HG03159 (cell line): Measurements from ENCODE around the gene DUS1L.

Source experiments
- ATAC-seq: cut with Tn5 transposase; IDR thresholded peaks from one replicate; pipeline ENCODE4 v1.9.1; 2021; ENCODE audit warnings: mild to moderate bottlenecking, moderate library complexity; ENCODE audit not compliant: unreplicated experiment

The DUS1L gene

DNA sequence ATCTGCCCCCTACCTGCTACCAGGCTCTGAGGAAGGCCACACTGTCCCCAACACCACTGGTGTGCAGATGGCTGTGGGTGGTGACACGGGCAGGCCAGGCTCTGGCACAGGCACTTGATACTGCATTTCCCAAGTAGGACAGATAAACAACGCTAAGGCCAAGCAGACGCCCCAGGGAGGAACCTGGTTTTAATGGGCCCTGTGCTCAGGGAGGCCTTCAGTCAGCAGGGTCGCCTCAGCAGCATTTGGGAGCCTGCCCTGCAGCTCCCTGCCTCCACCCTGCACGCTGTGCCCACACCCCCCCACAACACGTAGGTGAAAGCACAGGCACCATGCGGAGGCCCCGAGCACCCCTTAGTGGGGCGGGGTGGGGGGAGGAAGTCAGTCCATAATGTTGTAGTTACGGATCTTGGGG, 35.7 kb upstream of the DUS1L start:
- ATAC-seq: no peak

GRCh38 chr17:82100502-82101298, 35.1 kb upstream of the DUS1L start:
- no peak for ATAC-seq

DNA sequence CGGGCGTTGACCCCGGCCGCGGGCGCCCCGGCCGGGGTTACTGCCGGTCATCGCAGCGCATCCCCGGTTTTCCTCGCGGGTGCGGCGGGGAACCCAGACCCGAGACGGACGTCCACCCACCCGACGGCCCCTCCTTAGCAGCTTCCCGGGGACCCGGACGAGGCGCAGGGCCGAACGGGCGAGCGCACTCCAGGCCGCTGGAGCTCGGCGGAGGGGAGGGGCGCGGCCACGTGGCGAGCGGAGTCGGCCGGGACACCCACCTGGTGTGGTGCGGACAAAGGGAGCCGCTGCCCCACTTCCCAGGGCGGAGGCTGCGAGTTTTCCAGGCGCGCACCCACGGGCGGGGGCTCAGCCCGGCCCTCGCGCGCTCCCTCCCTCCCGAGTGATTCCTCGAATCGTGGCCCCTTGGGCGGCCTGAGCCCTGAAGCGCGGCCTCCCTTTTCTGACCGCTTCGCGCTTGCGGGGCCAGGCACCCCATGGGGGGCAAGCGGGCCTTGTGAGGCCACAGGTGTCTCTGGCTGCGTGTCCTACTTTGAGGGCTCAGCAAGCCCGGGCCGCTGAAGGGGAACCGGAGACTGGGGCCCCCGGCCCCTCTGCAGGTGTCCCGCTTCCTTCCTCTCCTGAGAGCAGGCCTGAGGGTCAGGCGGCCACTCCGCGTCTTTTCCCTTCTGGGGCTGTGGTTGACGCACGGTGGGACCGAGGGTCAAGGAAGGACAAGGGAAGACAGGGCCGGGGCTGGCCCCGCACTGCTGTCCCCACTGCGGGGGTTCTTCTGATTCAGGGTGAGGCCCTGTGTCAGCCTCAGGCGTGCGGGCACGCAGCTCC, 33.5 kb upstream of the DUS1L start:
- peak; percentile 11 for ATAC-seq

DNA sequence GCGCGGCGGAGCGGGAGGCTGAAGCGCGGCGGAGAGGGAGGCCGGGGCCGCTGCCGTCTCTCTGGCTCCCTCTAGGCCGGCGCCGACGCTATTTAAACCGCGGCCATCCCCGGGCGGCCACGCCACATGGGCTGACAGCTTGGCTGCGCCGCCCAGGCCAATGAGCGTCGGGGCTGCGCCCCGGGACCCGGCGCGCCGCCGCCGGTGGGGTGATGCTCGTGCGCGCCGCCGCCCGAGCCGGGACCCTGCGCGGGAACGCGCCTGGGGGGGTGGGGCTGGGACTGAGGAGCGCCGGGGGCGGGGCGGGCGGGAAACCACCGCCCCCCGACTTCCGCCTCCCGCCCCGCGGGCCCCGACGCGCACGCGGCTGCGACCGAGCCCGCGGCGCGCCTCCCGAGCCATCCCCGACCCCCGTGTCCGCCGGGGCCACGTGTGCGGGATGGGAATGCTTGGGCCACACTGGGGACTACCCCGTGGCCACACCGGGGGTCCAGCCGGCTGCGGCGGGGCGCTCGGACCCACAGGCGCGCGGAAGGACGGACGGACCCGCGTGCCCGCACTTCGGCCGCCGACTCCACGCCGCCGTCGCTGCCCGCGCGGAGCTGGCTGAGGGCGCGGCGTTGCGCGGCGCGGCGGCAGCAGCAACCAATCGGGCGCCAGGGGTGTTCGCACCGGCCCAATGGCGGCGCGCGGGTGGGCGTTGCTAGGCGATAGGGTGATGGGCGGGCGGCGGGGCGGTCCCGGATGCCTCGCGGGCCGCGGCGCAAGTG, 32.8 kb upstream of the DUS1L start, which contains the start of gene FASN:
FASN (minus strand) TSS at position 68 of the 770 bp plus-strand sequence. CDS start 1,791 bp downstream, outside the sequence.
- peak; percentile 68 for ATAC-seq

GRCh38 chr17:82097919-82098168, 32.2 kb upstream of the DUS1L start:
- no peak for ATAC-seq

DNA sequence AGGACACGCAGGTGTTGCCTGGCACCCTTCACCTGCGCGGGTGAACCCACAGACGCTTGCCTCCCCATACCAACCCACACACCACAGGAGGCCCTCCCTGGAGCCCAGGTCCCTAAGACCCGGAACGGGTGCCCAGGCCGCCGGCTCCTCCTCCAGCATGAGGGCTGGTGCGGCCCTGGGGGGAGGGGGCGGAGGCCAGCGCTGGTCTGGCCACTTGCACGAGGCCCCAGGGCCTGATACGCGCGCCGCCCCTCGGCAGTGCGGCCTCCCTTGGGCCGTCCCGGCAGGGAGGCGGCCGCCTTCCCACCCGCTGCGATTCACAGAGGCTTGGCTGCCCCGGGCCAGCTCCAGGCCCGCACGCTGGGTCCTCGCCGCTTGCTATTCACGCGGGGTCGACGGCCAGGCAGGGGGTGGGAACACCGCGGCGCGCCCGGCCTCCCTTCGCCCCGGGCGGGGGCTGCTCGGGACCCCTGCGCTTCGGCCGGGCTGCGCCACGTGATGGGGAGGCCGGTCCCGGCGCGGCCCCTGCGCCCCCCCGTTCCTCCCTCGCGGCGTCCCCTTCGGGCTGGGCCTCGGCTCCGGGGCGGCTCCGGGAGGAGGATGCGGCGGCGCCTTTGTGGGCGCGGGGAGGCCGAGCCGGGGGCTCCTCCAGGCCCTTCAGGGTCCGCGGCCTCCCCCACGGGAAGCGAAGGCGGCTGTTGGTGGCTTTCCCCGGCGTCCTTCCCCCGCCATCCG, 31.7 kb upstream of the DUS1L start:
- peak; percentile 0 for ATAC-seq

DNA sequence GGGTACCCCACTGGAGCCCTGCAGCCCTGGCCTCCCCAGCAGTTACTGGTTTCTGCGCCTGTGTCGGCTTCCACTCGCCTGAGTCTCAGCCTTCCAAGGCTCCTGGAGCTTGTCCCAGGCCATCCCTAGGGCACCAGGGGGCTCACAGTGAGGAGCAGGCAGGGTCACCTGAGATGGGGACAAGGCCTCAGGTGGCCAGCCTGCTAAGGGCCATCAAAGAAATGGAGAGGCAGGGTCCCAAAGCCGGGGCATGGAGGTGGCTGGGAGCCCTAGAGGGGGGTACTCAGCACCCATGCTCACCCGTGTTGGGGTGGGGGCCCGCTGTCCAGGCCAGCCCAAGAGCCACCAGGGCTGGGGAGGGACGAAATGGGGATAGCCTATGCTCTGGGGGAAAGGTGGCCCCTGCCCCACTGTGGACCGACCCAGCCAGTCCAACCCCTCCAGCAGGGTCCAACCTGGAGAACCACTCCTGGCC, 31.1 kb upstream of the DUS1L start:
- no peak for ATAC-seq

GRCh38 chr17:82095777-82096708, 30.4 kb upstream of the DUS1L start:
- no peak for ATAC-seq

- ATAC-seq: no peak
Measured at GRCh38 chr17:82094931-82095776, 29.6 kb upstream of the DUS1L start.

DNA sequence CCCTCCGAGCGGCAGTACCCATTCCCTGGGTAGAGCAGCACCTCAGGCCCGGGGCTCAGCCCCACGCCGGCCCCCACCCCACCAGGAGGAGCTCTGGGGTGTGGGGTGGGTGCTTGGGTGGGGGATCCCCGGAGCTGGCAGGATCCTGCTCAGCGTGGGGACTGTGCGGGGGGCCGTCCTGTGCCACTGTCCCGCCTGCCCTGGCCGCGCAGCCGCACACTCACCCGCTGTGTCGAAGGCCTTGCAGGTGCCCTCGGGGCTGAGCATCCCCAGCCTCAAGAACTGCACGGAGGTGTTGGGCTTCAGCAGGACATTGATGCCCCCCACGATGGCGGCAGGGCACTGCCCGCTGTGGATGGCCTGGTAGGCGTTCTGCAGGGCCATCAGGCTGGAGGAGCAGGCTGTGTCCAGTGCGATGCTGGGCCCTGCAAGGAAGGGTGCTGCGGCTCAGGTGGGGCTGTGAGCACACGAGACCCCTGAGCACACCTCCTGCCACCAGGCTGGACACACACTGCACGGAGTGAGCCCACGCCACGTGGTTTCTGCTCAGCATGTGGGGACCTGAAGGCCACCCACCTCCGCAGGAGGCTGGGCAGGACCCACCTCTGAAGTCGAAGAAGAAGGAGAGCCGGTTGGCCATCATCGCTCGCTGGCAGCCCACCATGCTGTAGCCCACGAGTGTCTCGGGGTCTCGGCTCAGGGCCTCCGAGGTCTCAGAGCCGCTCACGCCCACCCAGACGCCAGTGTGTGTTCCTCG, 27.6 kb upstream of the DUS1L start:
- ATAC-seq: no peak

DNA sequence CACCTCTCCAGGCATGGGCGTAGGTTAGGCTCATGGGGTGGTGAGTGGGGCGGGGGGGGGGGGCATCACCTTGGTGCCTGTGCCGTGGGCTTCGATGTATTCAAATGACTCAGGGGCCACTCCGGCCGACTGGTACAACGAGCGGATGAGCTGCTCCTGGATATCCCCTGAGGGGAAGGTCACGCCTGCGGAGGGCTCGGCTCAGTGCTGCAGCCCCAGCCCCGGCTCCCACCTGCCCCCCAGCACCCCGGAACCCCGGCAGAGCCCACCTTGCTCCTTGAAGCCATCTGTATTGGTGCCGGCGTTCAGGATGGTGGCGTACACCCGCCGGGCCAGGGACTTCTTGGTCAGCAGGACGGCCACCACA, 27.0 kb upstream of the DUS1L start:
- ATAC-seq: no peak

GRCh38 chr17:82092094-82092586, 26.5 kb upstream of the DUS1L start:
- ATAC-seq: no peak

DNA sequence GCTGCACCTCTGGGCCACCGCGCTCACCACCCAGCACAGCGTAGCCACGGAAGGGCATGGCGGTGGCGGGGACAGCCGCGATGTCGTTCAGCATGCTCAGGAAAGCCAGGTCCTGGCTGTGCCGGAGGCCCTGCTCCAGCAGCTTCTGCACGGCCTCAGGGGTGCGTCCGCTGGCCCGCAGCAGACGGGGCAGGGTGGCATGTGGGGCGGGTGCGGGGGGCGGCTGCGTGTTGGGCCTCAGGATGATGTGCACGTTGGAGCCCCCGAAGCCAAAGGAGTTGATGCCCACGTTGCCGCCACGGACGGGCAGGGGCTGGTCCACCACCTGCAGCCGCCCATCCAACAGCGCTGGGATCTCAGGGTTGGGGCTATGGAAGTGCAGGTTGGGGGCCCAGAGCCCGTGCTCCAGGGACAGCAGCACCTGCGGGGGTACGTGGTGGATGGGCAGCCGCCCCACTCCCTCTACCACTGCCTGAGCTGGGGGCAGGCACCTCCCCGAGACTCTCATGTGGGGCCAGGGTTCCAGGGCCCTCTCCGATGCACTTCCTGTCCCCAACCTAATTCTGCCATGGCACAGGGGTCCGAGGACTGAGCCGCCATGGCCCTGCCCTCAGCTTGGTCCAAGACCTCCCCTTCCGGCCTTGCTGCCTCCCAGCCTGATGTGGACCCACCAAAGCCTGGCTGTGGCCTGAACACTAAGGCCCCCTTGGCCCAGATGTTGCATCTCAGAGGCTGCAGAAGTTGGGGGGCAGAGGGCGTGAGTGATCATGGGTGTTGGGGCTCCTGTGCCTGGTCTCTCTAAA, 25.9 kb upstream of the DUS1L start:
- ATAC-seq: no peak

GRCh38 chr17:82090549-82091263, 25.1 kb upstream of the DUS1L start:
- no peak for ATAC-seq

DNA sequence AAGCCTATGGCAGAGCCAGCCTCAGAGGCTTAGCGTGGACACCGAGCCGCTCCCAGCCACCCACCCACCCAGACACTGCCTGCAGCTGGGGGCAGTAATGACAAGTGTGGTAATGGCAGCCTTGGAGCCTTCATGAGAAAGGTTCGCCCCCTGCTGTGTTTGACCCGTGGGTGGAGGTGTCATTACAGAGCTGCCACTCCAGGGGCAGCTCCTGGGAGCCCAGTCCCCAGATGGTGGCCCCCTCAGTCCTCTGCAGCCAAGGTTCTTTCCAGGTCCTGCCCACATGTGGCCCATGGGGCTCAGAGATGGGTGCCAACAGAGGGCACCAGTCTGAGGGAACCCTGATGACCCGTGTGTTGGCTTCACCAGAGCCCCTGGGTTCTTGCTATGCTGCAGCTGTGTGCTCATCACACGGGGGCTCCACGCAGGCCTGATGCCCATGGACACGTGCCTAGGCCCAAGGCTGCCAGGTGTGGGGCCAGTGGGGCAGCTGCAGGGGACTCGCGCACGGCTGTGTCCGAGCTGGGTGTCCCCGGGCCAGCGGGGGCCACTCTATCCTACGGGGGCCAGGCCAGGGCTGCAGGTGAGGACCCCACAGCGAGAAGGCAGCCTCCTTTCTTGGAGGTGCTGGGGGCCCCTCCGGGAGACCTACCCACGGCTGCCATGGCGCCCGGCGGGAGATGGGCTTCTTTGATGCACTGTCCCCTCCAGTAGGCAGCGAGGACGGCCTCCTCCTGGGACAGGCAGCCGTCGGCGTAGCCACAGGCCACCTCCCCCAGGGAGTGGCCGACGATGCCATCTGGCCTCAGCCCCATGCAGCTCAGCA, 24.3 kb upstream of the DUS1L start:
- no peak for ATAC-seq
